ENCODE data around the gene ZNF142. TPM values are rescaled to one million over a fixed set of nuclear protein-coding genes. Genes with fewer than 3 reads are reported as not detected.
A peak's percentile ranks its signal among the peaks of the same experiment; 100 is the strongest.

Gene ZNF142
- polyA plus RNA-seq, 1 donor from 2014 or later: 21.1 TPM

DNA sequence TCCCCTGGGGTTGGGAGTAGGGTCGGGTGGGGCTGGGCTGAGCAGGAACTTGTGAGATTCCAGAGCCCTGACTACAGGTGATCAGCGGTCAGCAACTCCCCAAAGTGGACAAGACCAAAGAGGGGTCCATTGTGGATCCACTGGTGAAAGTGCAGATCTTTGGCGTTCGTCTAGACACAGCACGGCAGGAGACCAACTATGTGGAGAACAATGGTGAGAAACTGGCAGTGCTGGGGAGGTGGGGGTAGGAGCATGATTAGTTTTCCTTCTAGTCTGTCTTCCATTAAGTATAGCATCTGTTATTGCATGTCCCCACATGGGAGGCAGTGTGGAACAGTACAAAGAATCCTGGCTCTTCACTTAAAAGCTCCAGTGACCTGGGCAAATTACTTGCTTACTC, 23.7 kb downstream of the ZNF142 start:
- Mint-ChIP-seq H3K27me3 (no peaks in the 10 kb centered on the region), H3K27ac (no peak overlapping the region), H3K4me3 (no peak overlapping the region), H3K4me1 (no peaks in the 10 kb centered on the region), H3K9me3 (no peaks in the 10 kb centered on the region), H3K36me3 (peaks cover 2% of the 10 kb centered on the region)

DNA sequence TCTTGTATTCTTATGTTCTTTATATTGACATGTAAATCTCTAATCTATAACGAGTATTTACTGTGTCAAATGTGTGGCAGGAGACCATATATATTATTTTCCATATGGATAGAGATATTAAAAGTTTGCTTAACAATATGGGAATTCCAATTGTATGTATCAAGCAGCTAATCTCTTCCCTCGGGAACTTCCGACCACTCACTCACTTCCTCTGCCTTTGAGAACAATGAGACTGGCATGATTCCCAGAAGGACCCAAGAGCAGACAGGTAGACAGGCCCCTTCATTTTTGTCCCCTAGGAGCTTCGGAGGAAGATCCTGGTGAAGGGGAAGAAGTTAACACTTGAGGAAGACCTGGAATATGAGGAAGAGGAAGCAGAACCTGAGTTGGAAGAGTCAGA, 27.6 kb downstream of the ZNF142 start:
- H3K4me3 Mint-ChIP-seq: no peak overlapping the region
- no peak overlapping the region for H3K27ac Mint-ChIP-seq

DNA sequence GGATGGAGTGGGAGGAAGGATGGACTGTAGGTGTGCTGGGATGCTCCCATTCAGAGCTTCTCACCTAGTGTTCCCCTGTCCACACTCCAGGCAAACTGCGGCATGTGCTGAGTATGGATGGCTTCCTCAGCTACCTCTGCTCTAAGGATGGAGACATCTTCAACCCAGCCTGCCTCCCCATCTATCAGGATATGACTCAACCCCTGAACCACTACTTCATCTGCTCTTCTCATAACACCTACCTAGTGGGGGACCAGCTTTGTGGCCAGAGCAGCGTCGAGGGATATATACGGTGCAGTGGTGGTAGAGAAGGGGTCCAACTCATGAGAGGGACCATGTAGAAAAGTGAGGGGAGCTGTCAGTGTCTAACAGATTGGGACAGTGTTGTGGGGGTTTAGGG, 31.5 kb downstream of the ZNF142 start:
- H3K4me3 Mint-ChIP-seq: no peak overlapping the region
- no peaks in the 10 kb centered on the region for H3K9me3 Mint-ChIP-seq
- H3K4me1 Mint-ChIP-seq: peaks cover 0 to 2% (median 2%) of the 10 kb centered on the region in 3 donors
- H3K27ac Mint-ChIP-seq: no peak overlapping the region
- peaks cover 2% of the 10 kb centered on the region for H3K36me3 Mint-ChIP-seq
- no peaks in the 10 kb centered on the region for H3K27me3 Mint-ChIP-seq

More for the DNA sequence above, 27.6 kb downstream of the ZNF142 start:
- Mint-ChIP-seq H3K36me3 (peaks cover 2% of the 10 kb centered on the region), H3K4me1 (no peaks in the 10 kb centered on the region), H3K27me3 (no peaks in the 10 kb centered on the region), H3K9me3 (no peaks in the 10 kb centered on the region)

DNA sequence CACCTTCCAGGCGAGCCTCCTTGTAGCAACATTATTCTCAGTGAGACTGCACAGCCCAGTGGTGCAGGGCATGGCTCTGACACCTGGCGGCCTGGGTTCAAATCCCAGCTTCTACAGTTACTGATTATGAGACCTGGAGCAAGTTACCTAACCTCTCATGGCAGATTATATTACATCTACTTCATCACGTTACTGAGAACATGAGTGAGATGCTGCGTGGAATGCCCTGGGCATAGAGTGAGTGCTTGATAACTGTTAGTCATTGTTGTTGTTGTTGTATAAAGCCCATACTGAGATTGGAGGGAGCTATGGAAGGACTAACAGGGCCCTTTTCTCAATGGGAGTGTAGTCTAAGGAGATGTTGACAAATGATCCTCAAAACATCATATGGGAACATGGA, 33.1 kb downstream of the ZNF142 start:
- H3K27me3 Mint-ChIP-seq: no peaks in the 10 kb centered on the region
- H3K27ac Mint-ChIP-seq: no peak overlapping the region
- H3K4me3 Mint-ChIP-seq: no peak overlapping the region
- peaks cover 0 to 2% (median 2%) of the 10 kb centered on the region in 3 donors for H3K4me1 Mint-ChIP-seq
- H3K9me3 Mint-ChIP-seq: no peaks in the 10 kb centered on the region
- no peaks in the 10 kb centered on the region for H3K36me3 Mint-ChIP-seq

DNA sequence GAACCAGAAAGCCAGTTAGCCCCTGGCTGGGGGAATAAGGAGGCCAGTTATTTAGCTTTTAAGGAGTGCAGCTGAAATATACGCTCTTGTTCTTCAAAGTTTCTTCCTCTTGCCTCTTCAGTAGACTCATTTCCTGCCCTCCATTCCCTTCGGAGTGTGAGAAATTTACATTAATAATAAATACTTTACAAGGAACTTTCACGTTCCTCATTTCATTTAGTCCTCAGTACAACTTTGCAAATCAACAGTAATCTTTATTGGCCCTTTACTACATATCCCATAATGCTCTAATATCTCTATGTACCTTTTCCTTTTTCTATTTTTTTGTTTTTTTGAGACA, 36.1 kb downstream of the ZNF142 start:
- Mint-ChIP-seq H3K27ac (peak overlapping the region in 1 of 3 donors; percentile 71), H3K4me1 (peaks cover 0 to 2% (median 2%) of the 10 kb centered on the region in 3 donors), H3K27me3 (no peaks in the 10 kb centered on the region), H3K9me3 (no peaks in the 10 kb centered on the region), H3K36me3 (no peaks in the 10 kb centered on the region), H3K4me3 (no peak overlapping the region)

DNA sequence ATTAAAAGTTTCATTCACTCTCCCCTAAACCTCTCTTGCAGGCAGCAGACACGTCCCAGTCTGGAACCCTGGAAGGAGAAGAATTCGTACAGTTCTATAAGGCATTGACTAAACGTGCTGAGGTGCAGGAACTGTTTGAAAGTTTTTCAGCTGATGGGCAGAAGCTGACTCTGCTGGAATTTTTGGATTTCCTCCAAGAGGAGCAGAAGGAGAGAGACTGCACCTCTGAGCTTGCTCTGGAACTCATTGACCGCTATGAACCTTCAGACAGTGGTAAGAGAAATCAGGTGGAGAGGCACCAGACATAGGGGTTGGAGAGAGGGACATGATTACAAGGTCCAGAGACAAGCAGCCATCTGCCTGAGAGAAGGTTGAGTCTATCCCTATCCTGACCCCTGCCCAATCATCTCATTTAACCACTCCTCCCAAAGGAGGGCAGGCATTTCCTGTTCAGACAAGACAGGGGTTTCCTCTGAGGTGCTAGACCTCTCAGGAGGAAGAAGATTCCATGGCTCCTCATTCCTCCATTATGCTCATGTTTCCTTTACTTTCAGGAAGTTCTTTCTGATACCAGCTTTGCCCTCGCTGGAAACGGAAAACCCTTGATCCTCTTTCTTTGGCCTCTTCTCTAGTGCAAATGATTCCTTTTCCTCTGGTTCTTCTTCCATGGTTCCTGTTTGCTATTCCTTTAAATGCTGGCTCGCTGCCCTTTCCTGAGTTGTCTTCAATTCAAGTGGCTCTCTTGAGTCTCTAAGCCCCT, 36.6 kb downstream of the ZNF142 start:
- Mint-ChIP-seq H3K9me3 (no peaks in the 10 kb centered on the region), H3K27ac (no peak overlapping the region), H3K36me3 (no peaks in the 10 kb centered on the region)

DNA sequence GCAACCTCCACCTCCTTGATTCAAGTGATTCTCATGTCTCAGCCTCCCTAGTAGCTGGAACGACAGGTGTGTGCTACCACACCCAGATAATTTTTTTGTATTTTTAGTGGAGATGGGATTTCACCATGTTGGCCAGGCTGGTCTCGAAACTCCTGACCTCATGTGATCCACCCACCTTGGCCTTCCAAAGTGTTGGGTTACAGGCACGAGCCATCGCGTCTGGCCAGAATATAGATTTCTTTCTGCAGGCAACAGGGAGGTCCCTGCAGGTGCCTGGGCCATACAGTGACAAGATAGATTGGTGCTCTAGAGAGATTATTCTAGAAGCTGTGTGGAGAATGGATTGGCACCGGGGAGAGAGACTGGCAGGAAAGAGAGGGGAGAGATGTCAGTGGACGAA, 38.4 kb downstream of the ZNF142 start:
- no peaks in the 10 kb centered on the region for H3K27me3 Mint-ChIP-seq
- peaks cover 0 to 2% (median 2%) of the 10 kb centered on the region in 3 donors for H3K4me1 Mint-ChIP-seq
- no peak overlapping the region for H3K4me3 Mint-ChIP-seq
- H3K27ac Mint-ChIP-seq: no peak overlapping the region
- no peaks in the 10 kb centered on the region for H3K9me3 Mint-ChIP-seq
- H3K36me3 Mint-ChIP-seq: no peaks in the 10 kb centered on the region

More for the DNA sequence above, 36.6 kb downstream of the ZNF142 start:
- Mint-ChIP-seq H3K4me1 (peaks cover 0 to 2% (median 2%) of the 10 kb centered on the region in 3 donors), H3K4me3 (no peak overlapping the region), H3K27me3 (no peaks in the 10 kb centered on the region)

DNA sequence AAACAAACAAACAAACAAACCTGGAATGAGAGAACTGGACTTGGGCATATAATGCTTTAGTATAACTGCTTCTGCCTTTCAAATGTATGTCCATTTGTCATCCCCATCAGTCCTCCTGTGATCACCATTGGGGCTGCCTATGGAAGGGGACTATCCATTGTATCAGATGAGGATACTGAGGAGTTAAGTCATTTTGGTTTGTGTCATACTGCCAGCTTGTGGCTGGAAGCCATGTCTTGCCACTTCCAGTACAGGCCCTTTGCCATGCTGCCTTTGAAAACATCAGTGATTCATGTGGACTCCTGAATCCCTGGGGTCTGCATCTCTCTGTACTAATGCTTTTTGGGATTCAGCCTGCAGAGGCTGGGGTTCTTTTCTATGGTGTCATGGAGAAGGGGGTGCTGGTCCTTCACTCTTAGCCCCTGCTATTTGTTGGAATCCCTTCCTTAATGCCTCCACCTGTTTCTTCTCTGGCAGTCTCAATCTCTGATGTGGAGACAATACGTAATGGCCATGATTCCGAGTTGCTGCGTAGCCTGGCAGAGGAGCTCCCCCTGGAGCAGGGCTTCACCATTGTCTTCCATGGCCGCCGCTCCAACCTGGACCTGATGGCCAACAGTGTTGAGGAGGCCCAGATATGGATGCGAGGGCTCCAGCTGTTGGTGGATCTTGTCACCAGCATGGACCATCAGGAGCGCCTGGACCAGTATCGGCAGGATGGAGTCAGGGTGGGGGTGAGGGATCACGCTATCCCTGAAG, 41.1 kb downstream of the ZNF142 start:
- Mint-ChIP-seq H3K9me3 (peaks cover 0 to 1% (median 0%) of the 10 kb centered on the region in 3 donors), H3K36me3 (no peaks in the 10 kb centered on the region), H3K4me3 (no peak overlapping the region), H3K27ac (no peak overlapping the region), H3K27me3 (no peaks in the 10 kb centered on the region), H3K4me1 (peaks cover 0 to 2% (median under 1%) of the 10 kb centered on the region in 3 donors)

DNA sequence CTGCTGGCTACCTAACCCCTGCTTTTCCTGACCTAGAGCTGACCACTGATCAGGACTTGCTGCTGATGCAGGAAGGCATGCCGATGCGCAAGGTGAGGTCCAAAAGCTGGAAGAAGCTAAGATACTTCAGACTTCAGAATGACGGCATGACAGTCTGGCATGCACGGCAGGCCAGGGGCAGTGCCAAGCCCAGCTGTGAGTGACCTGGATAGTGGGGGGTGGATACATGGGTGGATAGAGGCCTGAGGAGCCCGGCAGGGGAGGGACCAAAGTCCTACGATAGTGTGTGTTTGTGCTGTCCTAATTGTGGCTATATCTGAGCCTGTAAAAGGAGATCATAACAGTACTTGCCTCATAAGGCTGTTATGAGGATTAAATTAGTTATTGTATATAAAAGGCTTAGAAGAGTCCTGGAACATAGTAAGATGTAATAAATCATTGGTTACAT, 43.5 kb downstream of the ZNF142 start:
- no peaks in the 10 kb centered on the region for H3K4me1 Mint-ChIP-seq
- H3K36me3 Mint-ChIP-seq: no peaks in the 10 kb centered on the region
- H3K4me3 Mint-ChIP-seq: no peak overlapping the region
- H3K27ac Mint-ChIP-seq: no peak overlapping the region
- H3K27me3 Mint-ChIP-seq: peaks cover 4% of the 10 kb centered on the region
- H3K9me3 Mint-ChIP-seq: peaks cover 0 to 1% (median 0%) of the 10 kb centered on the region in 3 donors

DNA sequence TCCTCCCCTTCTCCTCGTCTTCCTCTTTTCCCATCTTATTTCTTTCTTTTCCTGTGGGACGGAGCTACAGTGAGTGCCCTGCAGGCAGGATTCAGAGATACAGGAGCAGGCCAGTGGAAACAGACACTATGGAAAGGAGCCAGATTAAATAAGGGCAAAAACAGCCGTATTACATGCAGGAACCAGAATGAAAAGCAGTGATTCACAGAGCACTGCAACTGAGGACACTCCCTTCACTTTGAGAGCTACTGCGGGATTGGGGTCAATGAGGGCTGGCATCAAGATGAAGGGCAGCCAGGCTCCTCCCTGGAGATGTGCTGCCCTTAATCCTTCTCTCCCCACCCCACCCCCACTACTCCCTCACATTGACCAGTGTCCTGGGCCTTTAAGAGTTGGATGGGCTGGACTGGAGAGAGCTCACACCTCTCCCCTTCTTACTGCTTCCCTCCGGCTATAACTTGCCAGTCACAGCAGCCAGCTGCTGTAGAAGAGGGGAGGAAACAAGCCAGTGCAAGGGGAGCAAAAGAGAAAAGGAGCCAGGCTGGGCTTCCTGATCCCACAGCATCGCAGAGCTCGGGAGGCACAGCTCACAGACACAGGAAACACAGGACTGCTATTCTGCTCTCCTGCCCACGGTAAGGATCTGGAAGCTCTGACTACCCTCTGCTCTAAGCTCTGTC, 51.8 kb downstream of the ZNF142 start, which contains the start of gene PLCD4:
PLCD4 (plus strand) TSS at position 464 of the 680 bp plus-strand sequence. CDS start 7,841 bp downstream, outside the sequence.
- H3K4me3 Mint-ChIP-seq: peak within 1 kb of the TSS in 1 of 4 donors; percentile 54
- H3K27ac Mint-ChIP-seq: peak within 1 kb of the TSS in 1 of 3 donors; percentile 82
- no peaks in the 10 kb centered on the region for H3K36me3 Mint-ChIP-seq
- H3K9me3 Mint-ChIP-seq: no peaks in the 10 kb centered on the region
- H3K4me1 Mint-ChIP-seq: no peaks in the 10 kb centered on the region
- H3K27me3 Mint-ChIP-seq: peaks cover 12% of the 10 kb centered on the region

DNA sequence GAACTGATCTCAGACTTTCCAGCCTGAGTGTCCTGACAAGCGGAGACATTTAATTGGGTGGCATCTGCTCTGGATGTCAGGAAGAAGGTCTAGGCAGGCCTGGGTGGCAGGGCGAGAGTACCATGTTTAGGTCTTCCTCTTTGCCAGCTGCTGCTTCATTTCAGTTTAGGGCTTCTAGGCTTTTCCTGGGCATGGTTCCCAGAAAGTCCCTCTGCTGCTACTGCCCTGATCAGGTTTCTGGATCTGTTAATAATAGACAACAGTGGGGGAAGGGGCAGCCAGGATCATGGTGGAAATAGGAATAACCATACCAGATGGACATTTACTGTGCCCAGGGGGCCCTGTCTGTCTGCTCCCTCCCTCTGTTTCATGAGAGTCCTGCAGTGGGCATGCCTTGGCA, 54.0 kb downstream of the ZNF142 start:
- no peak overlapping the region for H3K27ac Mint-ChIP-seq
- peaks cover 8% of the 10 kb centered on the region for H3K27me3 Mint-ChIP-seq
- H3K9me3 Mint-ChIP-seq: no peaks in the 10 kb centered on the region
- peaks cover 0 to under 1% (median under 1%) of the 10 kb centered on the region in 3 donors for H3K4me1 Mint-ChIP-seq
- H3K4me3 Mint-ChIP-seq: no peak overlapping the region
- peaks cover 2% of the 10 kb centered on the region for H3K36me3 Mint-ChIP-seq

Other genes with a start within 250 kb of the ZNF142 start
- 0.28 TPM for gene VIL1, start 240.5 kb downstream of the ZNF142 start, polyA plus RNA-seq
- 9.8 TPM for gene USP37, start 91.3 kb downstream of the ZNF142 start, polyA plus RNA-seq
- gene CNOT9, start 90.8 kb downstream of the ZNF142 start, polyA plus RNA-seq: 16.7 TPM
- gene PLCD4, start 51.7 kb downstream of the ZNF142 start, polyA plus RNA-seq: 0.40 TPM
- gene BCS1L, start 60 bp upstream of the ZNF142 start, polyA plus RNA-seq: 21.2 TPM
- gene RNF25, start 12.4 kb upstream of the ZNF142 start, polyA plus RNA-seq: 23.4 TPM
- 4.8 TPM for gene STK36, start 12.5 kb upstream of the ZNF142 start, polyA plus RNA-seq
- 14.5 TPM for gene TTLL4, start 51.2 kb upstream of the ZNF142 start, polyA plus RNA-seq
- gene CYP27A1, start 122.5 kb upstream of the ZNF142 start, polyA plus RNA-seq: 0.83 TPM
- not detected for gene PRKAG3, start 172.2 kb upstream of the ZNF142 start, polyA plus RNA-seq
- 0.86 TPM for gene WNT6, start 200.2 kb upstream of the ZNF142 start, polyA plus RNA-seq
- gene WNT10A, start 221.2 kb upstream of the ZNF142 start, polyA plus RNA-seq: 2.4 TPM